ENCODE data around the gene SYNDIG1.

Gene SYNDIG1

DNA sequence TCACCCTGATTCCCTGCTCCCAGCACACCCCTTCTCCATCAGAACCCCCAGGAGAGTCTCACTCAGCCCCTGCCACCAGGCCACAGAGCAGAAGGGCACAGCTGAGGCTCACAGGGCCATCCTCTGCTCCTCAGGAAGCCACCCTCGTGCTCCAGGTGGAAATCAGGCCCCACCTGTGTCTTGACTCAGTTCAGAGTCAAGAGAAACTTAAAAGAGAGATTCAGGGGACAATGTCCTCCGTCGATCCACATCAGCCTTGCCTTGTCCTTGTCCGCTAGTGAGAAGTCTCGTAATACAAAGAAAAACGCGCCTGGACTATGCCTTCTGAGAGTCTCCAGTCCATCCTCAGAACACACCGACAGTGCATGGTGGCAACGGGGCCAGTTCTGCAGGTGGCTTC lies 114.6 kb downstream of the SYNDIG1 start:
- no peak overlapping the region for H3K27ac Mint-ChIP-seq
- H3K4me3 Mint-ChIP-seq = no peak overlapping the region
- H3K36me3 Mint-ChIP-seq (ENCODE audit: low read depth) = no peaks in the 10 kb centered on the region
- peaks cover 2% of the 10 kb centered on the region for H3K27me3 Mint-ChIP-seq
- no peaks in the 10 kb centered on the region for H3K4me1 Mint-ChIP-seq (ENCODE audit: low read depth)
- intact Hi-C loops (cut with micrococcal nuclease) = no loop called here
- H3K9me3 Mint-ChIP-seq = no peaks in the 10 kb centered on the region

DNA sequence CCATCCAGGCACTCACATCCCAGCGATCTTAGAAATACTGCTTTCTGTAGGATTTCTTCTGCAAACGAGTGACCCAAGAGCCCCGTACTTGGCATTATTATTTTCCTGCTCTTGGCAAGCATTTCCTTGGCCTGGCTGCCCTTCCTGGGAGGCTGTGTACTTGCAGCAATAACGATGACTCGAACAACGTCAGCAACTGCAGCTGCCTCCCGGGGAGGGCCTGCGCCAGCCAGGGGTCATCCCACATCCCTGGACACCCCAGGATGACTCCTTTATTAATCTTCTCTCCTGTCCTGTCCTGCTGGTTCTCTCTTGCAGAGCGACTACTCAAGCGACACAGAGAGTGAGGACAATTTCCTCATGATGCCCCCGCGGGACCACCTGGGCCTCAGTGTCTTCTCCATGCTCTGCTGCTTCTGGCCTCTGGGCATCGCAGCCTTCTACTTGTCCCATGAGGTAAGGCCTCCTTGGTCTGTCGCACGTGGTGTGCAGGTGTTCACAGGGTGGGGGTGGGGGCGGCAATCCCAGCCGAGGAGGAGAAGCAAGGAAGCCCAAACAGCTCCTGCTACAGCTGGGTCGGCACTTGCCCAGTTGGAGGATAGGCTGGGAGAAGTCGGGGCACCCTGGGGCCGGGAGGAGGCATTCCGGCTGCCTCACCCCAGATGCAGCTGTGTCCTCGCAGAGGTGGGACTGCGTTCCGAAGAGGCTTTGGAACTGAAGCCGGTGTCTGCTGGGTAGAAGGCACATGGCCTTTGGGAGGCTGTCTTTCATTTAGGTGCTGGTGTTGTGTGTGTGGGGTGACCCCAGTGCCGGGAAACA lies 115.3 kb downstream of the SYNDIG1 start:
- Mint-ChIP-seq H3K4me3 (no peak overlapping the region), H3K27ac (no peak overlapping the region), H3K4me1 (ENCODE audit: low read depth) (no peaks in the 10 kb centered on the region), H3K36me3 (ENCODE audit: low read depth) (no peaks in the 10 kb centered on the region), H3K9me3 (no peaks in the 10 kb centered on the region), H3K27me3 (peaks cover 2% of the 10 kb centered on the region)
- intact Hi-C loops (cut with micrococcal nuclease) = no loop called here

GRCh38 chr20:24585796-24586522 lies 116.5 kb downstream of the SYNDIG1 start:
- Mint-ChIP-seq H3K4me3 (no peak overlapping the region), H3K9me3 (no peaks in the 10 kb centered on the region), H3K27me3 (peaks cover 2% of the 10 kb centered on the region), H3K36me3 (ENCODE audit: low read depth) (no peaks in the 10 kb centered on the region), H3K27ac (no peak overlapping the region), H3K4me1 (ENCODE audit: low read depth) (no peaks in the 10 kb centered on the region)
- intact Hi-C loops (cut with micrococcal nuclease) = no loop called here

DNA sequence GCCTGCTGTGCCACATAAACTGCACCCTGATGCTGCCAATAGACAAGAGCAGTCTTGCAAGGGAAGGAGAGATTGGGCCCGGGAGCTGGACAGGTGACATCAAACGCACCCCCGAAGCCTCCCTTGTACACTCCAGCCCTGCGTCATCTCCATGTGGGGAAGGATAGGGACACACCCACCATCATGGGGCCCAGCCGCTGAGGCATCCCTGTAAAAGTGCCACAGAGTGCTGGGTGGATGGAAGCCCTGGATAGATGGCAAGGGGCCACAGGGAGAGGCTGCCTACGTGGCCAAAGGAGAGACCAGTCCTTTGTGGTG lies 117.1 kb downstream of the SYNDIG1 start:
- intact Hi-C loops (cut with micrococcal nuclease) = no loop called here
- Mint-ChIP-seq H3K9me3 (no peaks in the 10 kb centered on the region), H3K27me3 (peaks cover 2% of the 10 kb centered on the region), H3K4me1 (ENCODE audit: low read depth) (no peaks in the 10 kb centered on the region), H3K36me3 (ENCODE audit: low read depth) (no peaks in the 10 kb centered on the region), H3K4me3 (no peak overlapping the region), H3K27ac (no peak overlapping the region)

DNA sequence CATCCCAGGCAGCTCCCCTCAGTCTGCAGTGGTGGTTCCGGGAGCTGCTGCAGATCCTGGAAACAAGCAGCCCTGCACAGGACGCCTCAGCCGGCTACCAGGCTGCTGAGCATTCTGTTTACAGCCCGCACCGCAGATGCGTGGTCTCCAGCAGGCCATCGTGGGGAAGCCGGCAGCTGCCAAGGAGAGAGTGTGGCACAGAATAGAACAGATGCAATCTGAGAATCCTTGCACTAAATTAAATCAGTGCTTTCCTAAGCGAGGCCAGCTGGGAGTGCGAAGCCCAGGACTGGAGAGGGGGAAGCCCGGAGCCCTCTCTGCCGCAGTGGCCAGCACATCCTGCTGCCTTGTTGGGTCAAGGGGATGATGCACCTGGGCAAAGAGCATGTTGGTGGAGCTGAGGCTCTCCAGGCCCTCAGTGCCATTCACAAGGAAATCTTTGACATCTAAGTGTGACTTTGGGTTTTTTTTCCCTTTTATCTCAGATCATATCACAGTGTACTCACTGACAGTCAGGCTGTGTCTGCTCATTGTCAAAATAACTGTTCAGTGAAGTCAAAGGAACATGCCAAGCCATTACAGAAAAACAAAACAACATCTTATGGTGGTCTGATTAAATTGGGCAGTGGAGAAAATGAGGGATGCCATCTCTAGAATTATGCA lies 118.1 kb downstream of the SYNDIG1 start:
- Mint-ChIP-seq H3K27ac (no peak overlapping the region), H3K9me3 (no peaks in the 10 kb centered on the region), H3K36me3 (ENCODE audit: low read depth) (no peaks in the 10 kb centered on the region), H3K27me3 (no peaks in the 10 kb centered on the region), H3K4me1 (ENCODE audit: low read depth) (no peaks in the 10 kb centered on the region), H3K4me3 (no peak overlapping the region)
- intact Hi-C loops (cut with micrococcal nuclease) = no loop called here

GRCh38 chr20:24588047-24588635 lies 118.7 kb downstream of the SYNDIG1 start:
- H3K9me3 Mint-ChIP-seq = no peaks in the 10 kb centered on the region
- intact Hi-C loops (cut with micrococcal nuclease) = no loop called here
- H3K4me3 Mint-ChIP-seq = no peak overlapping the region
- no peak overlapping the region for H3K27ac Mint-ChIP-seq
- H3K27me3 Mint-ChIP-seq = no peaks in the 10 kb centered on the region
- H3K36me3 Mint-ChIP-seq (ENCODE audit: low read depth) = no peaks in the 10 kb centered on the region
- no peaks in the 10 kb centered on the region for H3K4me1 Mint-ChIP-seq (ENCODE audit: low read depth)

DNA sequence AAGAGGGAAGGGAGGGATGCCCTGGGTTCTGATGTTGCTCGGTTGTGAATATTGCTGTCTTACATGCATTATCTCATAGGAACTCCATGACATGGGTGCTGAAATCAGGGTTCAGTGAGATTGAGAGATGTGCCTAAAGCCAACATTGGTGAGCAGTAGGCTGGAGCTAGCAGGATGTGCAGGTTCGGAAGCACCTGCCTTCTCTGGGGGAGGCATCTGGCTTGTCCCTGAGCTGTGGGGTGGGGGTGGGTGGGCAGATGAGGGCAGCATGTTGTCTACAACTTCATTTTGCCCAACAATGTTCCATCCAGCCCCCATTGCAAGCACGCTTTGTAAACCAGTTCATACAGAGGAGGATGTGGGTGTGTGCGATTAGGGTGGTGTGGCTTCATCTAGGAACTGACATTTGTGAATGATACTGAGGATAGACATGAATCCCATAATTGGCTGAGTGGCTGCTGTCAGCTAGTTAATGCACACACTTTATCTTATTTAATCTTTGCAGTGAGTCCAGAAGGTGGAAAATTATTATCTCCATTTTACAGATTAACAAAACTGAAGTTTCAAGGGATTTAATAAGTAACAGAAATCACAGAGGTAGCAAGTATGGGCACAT lies 119.4 kb downstream of the SYNDIG1 start:
- Mint-ChIP-seq H3K4me1 (ENCODE audit: low read depth) (no peaks in the 10 kb centered on the region), H3K4me3 (no peak overlapping the region), H3K9me3 (no peaks in the 10 kb centered on the region), H3K27me3 (no peaks in the 10 kb centered on the region), H3K36me3 (ENCODE audit: low read depth) (no peaks in the 10 kb centered on the region), H3K27ac (no peak overlapping the region)
- intact Hi-C loops (cut with micrococcal nuclease) = no loop called here

- no peaks in the 10 kb centered on the region for H3K4me1 Mint-ChIP-seq (ENCODE audit: low read depth)
- H3K27ac Mint-ChIP-seq = no peak overlapping the region
- H3K27me3 Mint-ChIP-seq = no peaks in the 10 kb centered on the region
- no peaks in the 10 kb centered on the region for H3K9me3 Mint-ChIP-seq
- intact Hi-C loops (cut with micrococcal nuclease) = no loop called here
- H3K36me3 Mint-ChIP-seq (ENCODE audit: low read depth) = no peaks in the 10 kb centered on the region
- no peak overlapping the region for H3K4me3 Mint-ChIP-seq
Measured at GRCh38 chr20:24589381-24589780, 120.0 kb downstream of the SYNDIG1 start.

DNA sequence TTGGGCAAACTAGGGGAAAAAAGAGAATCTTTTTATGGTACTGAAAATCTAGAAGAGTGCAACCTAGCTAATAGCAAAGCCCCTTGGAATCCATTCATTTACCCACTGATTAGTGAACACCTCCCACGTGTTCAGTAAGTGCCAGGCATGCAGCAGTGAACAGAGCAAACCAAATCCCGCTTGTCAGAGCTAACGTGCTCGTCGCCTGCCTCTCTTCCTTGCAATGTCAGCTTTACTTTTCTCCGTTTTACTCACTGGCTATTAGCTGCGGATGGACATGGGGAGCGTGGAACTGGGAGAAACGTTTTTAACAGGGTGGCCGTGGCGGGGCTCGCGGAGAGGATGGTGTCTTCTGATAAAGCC lies 120.4 kb downstream of the SYNDIG1 start:
- Mint-ChIP-seq H3K27me3 (no peaks in the 10 kb centered on the region), H3K4me1 (ENCODE audit: low read depth) (no peaks in the 10 kb centered on the region), H3K27ac (no peak overlapping the region), H3K4me3 (no peak overlapping the region), H3K36me3 (ENCODE audit: low read depth) (no peaks in the 10 kb centered on the region), H3K9me3 (no peaks in the 10 kb centered on the region)
- intact Hi-C loops (cut with micrococcal nuclease) = no loop called here

DNA sequence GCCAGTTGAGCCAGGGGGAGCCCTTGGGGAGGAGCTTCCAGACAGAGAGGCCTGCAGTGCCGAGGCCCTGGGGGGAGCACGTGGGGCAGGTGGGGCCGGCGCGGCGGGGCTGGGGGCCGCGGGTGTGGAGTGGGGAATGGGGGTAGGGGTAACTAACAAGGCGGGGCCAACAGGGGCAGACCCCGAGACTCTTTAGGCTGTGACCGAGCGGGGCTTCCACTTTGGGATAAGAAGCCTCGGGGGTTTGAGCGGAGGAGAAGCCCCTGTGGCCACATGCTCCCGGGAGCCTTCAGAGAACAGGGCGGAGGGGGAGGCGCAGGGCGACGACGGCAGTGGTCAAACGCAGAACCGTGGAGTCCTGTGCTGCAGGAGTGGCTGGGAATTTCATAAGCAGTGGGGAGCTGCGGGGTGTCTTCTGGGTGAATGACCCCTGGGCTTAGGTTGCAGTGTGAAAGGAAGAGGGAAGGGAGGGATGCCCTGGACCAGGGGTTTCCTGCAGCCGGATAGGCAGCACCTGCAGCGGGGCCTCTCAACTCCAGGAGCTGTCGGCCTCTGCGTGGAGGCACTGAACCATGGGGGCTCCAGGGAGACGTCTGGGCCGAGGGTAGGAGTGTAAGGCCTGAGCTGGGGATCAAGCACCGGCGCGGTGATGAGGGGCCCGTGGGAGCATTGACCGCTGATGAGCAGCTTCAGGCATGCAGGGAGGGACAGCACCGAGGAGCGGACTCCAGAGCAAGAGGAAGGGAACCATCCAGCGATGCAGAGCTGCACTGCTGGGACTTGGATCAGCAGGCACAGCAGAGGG lies 121.0 kb downstream of the SYNDIG1 start:
- Mint-ChIP-seq H3K27ac (no peak overlapping the region), H3K4me3 (no peak overlapping the region), H3K9me3 (no peaks in the 10 kb centered on the region), H3K4me1 (ENCODE audit: low read depth) (no peaks in the 10 kb centered on the region), H3K27me3 (no peaks in the 10 kb centered on the region), H3K36me3 (ENCODE audit: low read depth) (no peaks in the 10 kb centered on the region)
- intact Hi-C loops (cut with micrococcal nuclease) = no loop called here

DNA sequence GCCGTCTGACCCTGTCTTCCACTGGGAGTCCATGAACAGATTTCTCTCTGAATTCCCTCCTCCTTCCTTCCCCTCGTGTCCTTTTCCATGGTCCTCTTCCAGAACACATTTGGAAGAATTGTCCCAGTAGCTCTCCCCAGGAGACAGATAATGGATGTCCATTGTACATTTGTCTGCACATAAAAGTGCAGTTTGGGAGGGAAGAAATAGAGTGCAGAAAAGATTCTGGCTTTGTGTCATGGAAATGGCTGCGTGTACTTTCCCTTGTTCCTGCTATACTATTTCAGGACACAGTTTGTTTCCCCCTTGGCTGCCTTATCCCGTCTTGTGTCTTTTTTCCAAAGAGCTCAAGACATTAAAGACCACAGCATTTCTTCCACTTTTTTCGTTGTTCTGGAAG lies 127.6 kb downstream of the SYNDIG1 start:
- no peak overlapping the region for H3K4me3 Mint-ChIP-seq

GRCh38 chr20:24598346-24598745 lies 128.9 kb downstream of the SYNDIG1 start:
- Mint-ChIP-seq H3K27ac (no peak overlapping the region), H3K4me1 (ENCODE audit: low read depth) (no peaks in the 10 kb centered on the region), H3K27me3 (no peaks in the 10 kb centered on the region), H3K36me3 (ENCODE audit: low read depth) (no peaks in the 10 kb centered on the region), H3K9me3 (peaks cover 17% of the 10 kb centered on the region), H3K4me3 (no peak overlapping the region)
- intact Hi-C loops (cut with micrococcal nuclease) = no loop called here

More for the DNA sequence above, 127.6 kb downstream of the SYNDIG1 start:
- Mint-ChIP-seq H3K27me3 (no peaks in the 10 kb centered on the region), H3K9me3 (peaks cover 17% of the 10 kb centered on the region), H3K36me3 (ENCODE audit: low read depth) (no peaks in the 10 kb centered on the region), H3K27ac (no peak overlapping the region), H3K4me1 (ENCODE audit: low read depth) (no peaks in the 10 kb centered on the region)
- intact Hi-C loops (cut with micrococcal nuclease) = no loop called here

- Mint-ChIP-seq H3K4me3 (no peak overlapping the region), H3K27me3 (no peaks in the 10 kb centered on the region), H3K9me3 (peaks cover 17% of the 10 kb centered on the region), H3K27ac (no peak overlapping the region), H3K36me3 (ENCODE audit: low read depth) (no peaks in the 10 kb centered on the region), H3K4me1 (ENCODE audit: low read depth) (no peaks in the 10 kb centered on the region)
- intact Hi-C loops (cut with micrococcal nuclease) = no loop called here
Measured at GRCh38 chr20:24598996-24599395, 129.6 kb downstream of the SYNDIG1 start.

Measured in dendritic cell treated with granulocyte-macrophage colony-stimulating factor and Interleukin-4, amounts not matched to agents 40 ng/mL and 50 ng/mL, for 4 days (primary cell).